ENCODE measurements around the gene P2RY8. TPM values are rescaled to one million over a fixed set of nuclear protein-coding genes. Genes with fewer than 3 reads are reported as not detected.
"Not testable (repeated sequence)": the region's sequence is repeated elsewhere in the genome, so short reads cannot be mapped to it uniquely, and the experiment has no call there.

Gene P2RY8
- polyA plus RNA-seq, 5 donors = 0.56 to 0.64 (median 0.60) TPM

DNA sequence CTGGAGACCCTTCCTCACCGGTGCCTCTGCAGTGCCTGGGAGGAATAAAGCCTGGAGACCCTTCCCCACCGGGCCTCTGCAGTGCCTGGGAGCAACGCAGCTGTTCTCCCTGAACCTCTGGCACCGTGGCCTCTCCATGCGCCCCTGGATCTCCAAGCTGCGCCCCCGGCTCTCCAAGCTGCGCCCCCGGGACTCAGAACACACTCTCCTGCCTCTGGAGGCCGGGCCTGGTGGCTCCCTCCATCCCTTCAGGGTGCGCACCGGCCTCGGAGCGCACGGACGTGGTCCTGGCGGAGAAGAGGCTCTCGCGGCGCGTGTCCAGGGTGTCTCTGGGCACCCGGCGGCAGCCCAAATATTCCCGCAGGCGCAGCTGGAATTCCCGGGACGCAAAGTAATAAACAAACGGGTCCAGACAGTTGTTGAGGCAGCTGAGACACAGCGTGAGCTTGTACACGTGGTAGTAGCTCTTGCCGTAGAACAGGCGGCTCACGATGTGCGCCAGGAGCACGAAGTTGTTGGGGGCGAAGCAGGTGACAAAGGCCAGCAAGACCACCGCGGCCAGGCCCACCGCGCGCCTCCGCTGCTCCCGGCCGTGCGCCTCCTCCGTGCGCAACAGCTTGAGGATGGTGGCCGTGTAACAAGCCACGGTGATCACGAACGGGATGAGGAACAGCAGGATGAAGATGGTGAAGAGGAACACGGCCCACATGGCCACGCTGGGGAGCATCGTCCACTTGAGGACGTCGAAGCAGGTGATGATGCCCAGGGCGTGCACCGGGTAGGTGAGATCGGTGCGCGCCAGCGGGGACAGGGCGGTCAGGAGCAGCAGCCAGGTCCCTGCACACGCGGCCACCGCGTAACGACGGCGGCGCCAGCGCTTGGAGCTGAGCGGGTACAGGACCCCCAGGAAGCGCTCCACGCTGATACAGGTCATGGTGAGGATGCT lies 71.4 kb downstream of the P2RY8 start:
- no peak for DNase-seq

DNA sequence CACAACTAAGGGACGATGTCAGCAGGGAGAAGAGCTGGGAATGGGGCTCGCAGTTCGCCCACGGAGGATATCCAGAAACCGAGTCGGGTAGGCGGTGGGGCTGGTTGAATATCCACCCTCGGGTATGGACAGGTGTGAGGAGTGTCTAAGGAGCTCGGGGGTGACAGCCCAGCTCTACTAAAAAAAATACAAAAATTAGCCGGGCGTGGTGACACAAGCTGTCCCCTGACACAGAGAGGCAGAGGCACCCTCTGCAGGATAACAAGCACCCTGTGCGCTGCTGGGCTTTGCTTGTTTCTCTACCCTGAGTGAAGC lies 72.1 kb downstream of the P2RY8 start:
- no peak for DNase-seq

DNA sequence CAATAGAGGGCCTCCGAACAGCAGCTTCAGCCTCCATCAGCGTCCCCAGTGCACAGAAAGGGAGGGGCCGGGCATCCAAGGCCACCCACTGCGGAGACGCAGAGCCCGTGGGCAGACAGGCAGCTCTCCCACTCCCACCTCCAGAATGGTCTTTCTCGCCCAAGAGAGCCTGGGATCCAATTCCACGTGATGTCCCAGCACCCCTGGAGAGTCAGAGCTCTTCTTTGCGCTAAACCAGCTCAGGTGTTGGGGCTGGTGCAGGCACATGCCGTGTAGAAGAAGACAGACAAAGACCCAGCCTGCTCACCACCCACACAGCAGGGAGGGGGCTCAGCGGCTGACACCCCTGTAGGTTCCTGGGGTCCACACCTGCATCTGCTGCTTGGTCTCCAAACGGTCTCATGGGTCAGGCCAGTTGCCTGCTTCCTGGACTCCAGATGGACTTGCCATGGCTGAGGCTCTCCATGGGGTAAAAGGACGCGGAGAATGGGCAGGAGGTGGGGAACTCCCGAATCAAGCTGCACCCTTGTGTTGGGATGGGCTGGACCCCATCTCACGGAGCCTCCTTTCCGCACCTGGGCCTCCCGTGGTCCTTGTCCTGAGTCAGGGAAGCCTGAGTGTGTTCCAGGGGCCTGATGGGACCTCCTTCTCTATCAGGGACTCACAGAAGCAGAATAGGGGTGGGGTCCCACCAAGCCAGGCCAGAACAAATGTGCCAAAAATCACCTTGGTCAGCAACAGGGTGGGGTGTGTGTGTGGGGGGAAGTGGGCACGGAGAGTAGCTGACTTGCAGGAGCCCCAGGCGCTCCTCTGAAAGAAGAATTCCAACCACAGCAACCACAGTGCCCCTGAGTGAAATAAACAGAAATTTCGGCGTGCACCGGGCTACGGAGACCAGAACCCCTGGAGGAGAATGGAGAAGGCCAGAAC lies 72.7 kb downstream of the P2RY8 start:
- DNase-seq = no peak

DNA sequence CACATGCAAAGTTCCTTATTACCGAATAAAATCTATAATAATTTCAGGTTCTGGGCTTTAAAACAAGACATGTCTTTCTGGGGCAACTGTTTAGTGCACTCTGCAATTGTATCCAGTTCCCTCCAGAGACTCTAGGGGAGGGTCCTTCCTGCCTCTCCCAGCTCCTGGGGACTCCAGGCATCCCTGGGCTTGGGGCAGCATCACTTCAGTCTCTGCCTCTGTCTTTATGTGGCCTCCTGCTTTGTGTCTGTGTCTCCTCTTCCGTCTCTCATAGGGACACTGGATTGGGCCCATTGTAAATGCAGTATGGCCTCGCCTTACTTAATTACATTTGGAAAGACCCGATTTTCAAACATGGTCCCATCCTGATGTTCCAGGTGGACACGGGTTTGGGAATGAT lies 73.4 kb downstream of the P2RY8 start:
- DNase-seq = no peak

DNA sequence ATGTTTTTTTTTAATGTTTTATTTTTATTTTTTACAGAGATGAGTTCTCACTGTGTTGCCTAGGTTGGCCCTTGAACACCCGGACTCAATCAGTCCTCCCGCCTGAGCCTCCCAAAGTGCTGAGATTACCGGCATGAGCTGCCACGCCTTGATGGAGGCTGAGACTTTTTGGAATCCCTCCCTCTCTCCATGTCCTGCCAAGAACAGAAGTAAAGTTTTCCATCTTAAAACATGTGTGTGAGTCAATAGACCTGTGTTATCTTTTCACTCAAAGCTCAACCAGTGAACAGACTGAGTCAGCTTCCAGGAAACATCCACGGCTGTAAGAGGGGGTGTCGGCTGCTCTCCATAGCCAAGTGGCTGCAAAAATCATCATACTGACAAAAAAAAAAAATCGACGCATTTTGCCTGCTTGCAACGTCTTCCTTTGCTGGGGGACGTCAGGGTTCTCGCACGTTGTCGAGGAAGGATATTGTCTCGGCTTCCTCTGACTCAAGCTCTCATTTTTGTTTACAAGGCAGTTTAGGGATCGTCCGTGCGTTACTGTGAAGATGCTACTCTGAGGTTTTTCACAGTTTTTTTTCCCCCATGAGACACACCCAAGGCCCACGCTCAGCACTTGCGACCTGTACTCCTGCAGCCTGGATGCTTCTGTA lies 74.3 kb downstream of the P2RY8 start:
- DNase-seq = no peak

DNA sequence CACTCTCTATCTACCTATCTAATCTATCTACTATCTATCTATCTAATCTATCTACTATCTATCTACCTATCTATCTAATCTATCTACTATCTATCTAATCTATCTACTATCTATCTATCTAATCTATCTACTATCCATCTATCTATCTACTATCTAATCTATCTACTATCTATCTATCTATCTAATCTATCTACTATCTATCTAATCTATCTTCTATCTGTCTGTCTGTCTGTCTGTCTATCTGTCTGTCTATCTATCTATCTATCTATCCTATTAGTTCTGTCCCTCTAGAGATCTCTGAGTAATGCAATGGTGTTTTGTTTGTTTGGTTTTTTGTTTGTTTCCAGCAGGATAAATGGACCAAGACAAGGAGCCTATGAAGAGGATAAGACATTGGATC lies 74.9 kb downstream of the P2RY8 start:
- no peak for DNase-seq

DNA sequence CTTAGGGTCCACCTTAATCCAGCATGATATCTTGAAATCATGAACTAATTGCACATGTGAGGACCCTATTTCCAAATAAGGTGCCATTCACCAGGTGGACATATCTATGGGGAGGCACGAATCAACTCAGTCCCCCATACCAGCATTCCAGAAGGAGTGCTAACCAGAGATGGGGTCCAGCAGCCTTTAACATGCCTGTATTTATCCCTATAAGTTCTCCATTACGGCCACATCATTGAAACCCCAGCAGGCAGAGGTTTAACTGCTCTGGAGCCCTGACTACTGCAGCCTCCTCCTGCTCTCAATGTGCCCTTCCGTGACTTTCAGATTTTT lies 81.1 kb downstream of the P2RY8 start:
- DNase-seq = no peak

DNA sequence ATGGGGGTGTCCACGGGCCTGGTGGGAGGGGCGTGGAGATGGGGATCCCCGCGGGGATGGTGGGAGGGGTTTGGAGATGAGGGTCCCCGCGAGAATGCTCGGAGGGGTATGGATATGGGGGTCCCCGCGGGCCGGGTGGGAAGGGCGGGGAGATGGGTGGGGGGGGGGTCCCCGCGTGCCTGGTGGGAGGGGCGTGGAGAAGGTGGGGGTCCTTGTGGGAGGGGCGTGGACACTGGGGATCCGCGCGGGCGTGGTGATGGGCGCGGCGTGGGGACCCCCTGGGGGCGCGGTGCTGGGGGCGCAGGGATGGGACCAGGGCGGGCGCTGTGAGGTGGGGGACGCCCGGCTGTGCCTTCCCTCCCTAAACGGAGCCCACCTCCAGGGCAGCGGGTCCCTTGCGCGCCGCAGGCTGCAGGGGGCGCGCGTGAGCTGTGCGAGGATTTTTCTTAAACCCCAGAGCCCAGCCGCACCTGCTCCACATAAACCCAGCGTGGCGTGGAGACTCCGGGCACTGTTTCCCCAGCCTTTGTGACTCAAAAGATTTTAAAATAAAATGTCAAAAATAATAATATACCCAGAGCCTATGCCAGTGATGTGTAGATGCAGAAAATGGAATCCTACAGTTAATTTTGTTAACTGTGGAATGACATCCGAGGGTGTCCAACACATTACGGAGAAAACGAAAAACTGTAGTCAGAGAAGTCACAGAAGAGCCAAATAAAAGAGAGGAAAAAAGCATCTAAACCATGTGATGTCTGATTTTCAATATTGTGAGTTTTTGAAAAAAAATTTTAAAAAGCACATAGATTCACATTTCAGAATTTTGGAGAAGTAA lies 82.8 kb downstream of the P2RY8 start:
- DNase-seq = peak; percentile 55 to 64

DNA sequence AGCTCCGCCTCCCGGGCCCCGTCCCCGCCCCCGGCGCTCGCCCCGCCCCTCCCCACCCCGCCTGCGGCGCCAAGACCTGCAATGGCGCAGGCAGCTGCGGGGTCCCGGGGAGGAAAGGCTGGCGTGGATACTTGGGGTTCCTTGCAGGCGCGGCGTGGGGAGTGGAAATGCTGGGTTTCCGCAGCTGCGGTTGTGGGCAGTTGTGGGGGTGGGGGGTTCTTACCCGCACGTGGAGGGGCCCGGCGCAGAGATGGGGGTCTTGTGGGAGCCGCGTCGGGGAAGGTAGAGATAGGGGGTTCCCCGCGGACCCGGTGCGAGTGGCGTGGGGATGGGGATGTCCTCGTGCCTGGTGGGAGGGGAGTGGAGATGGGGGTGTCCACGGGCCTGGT lies 83.6 kb downstream of the P2RY8 start:
- DNase-seq = no peak

DNA sequence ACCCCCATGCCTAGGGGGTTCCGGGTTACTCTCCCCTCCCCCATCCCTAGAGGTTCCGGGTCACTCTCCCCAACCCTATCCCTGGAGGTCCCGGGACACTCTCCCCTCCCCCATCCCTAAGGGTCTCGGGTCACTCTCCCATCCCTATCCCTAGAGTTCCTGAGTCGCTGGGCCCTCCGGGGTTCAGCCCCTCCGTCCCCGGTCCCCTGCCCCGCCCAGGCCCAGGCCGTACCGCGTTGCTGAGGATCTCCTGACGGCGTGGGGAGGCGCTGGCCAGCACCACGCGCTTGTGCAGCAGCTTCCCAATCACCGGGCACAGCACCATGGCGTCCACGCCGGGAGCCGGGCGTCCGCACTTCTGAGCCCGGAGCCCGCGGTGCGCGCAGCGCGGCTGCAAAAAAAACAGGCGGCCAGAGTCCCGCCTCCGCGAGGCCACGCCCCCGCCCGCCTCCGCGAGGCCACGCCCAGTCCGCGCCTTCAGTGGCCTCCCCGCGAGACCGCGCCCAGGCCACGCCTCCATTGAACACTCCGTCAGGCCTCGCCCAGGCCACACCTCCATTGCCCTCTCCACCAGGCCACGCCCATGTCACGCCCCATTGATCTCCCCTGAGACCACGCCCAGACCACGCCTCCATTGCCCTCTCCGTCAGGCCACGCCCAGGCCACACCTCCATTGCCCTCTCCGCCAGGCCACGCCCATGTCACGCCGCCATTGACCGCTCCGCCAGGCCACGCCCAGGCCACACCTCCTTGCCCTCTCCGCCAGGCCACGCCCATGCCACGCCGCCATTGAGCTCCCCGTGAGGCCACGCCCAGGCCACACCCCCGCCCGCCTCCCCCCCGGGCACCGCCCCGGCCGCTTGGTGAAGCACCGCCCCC lies 84.2 kb downstream of the P2RY8 start, which contains the start of gene ASMTL:
TSS of gene ASMTL (minus strand) at position 394 of the 879 bp plus-strand sequence. CDS start at position 325, 69 bp downstream.
- DNase-seq = peak; percentile 99

DNA sequence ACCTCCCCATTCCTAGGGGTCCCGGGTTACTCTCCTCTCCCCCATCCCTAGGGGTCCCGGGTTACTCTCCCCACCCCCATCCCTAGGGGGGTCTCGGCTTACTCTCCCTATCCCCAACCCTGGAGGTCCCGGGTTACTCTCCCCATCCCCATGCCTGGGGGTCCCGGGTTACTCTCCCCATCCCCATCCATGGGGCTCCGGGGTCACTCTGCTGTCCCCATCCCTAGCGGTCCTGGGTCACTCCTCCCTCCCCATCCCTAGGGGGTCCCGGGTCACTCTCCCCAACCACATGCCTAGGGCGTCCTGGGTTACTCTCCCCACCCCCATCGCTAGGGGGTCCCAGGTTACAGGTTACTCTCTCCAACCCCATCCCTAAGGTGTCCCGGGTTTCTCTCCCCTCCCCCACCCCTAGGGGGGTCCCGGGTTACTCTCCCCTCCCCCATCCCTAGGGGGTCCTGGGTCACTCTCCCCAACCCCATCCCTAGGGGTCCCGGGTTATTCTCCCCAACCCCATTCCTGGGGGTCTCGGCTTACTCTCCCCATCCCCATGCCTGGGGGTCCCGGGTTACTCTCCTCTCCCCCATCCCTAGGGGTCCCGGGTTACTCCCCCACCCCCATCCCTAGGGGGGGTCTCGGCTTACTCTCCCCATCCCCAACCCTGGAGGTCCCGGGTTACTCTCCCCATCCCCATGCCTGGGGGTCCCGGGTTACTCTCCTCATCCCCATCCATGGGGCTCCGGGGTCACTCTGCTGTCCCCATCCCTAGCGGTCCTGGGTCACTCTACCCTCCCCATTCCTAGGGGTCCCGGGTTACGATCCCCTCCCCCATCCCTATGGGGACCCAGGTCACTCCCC lies 85.1 kb downstream of the P2RY8 start:
- no peak for DNase-seq

DNA sequence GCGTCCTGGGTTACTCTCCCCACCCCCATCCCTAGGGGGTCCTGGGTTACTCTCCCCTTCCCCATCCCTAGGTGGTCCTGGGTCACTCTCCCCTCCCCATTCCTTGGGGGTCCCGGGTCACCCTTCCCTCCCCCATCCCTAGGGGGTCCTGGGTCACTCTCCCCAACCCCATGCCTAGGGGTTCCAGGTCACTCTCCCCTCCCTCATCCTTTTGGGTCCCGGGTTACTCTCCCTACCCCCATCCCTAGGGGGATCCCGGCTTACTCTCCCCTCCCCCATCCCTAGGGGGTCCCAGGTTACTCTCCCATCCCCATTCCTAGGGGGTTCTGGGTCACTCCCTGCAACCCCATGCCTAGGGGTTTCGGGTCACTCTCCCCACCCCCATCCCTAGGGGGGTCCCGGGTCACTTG lies 85.7 kb downstream of the P2RY8 start:
- DNase-seq = no peak

DNA sequence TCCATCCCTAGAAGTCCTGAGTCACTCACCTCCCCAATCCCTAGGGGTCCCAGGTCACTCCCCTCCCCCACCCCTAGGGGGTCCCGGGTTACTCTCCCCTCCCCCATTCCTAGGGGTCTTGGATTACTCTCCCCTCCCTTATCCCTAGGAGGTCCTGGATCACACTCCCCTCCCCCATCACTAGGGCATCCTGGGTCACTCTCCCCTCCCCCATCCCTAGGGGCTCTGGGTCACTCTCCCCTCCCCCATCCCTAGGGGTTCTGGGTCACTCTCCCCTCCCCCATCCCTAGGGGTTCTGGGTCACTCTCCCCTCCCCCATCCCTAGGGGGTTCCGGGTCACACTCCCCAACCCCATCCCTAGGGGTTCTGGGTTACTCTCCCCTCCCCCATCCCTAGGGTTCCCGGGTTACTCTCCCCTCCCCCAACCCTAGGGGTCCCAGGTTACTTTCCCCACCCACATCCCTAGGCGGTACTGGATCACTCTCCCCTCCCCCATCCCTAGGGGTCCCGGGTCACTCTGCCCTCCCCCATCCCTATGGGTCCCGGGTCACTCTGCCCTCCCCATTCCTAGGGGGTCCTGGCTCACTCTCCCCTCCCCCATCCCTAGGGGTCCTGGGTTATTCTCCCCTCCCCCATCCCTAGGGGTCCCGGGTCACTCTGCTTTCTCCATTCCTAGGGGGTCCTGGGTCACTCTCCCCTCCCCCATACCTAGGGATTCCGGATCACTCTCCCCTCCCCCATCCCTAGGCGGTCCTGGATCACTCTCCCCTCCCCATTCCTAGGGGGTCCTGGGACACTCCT lies 86.4 kb downstream of the P2RY8 start:
- no peak for DNase-seq

DNA sequence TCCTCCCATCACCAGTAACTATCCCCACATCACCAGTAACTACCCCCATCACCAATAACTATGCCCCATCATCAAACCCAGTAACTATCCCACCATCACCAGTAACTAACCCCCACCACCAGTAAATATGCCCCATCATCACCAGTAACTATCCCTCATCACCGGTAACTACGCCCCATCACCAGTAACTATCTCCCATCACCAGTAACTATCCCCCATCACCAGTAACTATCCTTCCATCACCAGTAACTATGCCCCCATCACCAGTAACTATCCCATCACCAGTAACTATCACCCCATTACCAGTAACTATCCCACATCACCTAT lies 87.2 kb downstream of the P2RY8 start:
- DNase-seq = no peak

DNA sequence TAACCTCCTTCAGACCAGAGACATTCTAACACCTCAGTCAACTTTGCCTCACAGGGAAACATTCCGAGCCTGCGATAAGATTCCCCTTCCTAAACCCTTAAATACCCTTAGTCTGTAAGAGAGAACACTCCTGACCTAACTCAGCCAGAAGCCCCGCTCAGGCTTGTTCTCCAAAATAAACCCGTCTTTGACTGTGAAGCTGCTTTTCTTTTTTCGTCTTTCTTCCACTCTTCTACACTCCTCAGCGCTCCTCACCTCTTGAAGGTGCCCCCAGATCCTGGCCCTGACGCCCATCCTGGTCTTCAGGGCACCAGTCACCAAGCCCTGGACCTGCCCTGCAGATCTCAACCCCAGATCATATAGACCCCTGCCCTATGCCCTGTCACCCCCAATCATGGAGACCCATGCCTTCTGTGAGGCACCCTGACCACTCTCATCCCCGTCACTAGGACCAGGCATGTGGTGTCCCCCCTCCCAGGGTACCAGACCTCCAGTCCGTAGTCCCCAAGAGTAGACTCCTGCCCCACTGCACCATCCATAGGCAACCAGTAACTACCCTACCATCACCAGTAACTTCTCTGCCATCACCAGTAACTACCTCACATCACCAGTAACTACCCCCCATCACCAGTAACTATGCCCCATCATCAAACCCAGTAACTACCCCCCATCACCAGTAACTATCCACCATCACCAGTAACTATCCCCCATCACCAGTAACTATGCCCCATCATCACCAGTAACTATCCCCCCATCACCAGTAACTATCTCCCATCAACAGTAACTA lies 87.8 kb downstream of the P2RY8 start:
- DNase-seq = no peak

DNA sequence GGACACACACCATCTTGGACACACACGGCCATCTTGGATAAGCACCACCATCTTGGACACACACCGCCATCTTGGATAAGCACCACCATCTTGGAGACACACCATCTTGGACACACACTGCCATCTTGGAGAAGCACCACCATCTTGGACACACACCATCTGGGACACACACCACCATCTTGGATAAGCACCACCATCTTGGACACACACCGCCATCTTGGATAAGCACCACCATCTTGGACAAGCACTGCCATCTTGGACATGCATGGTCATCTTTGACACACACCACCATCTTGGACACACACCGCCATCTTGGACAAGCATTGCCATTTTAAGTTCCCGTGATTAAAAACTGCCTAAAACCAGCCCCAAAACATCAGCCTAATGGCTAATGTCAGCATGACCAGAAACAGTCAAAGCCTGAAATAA lies 88.4 kb downstream of the P2RY8 start:
- not testable (repeated sequence) for DNase-seq

DNA sequence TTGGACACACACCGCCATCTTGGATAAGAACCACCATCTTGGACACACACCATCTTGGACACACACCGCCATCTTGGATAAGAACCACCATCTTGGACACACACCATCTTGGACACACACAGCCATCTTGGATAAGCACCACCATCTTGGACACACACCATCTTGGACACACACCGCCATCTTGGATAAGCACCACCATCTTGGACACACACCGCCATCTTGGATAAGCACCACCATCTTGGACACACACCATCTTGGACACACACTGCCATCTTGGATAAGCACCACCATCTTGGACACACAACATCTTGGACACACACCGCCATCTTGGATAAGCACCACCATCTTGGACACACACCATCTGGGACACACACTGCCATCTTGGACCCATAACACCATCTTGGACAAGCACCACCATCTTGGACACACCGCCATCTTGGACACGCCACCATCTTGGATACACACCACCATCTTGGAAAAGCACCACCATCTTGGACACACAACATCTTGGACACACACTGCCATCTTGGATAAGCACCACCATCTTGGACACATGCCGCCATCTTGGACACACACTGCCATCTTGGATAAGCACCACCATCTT lies 88.9 kb downstream of the P2RY8 start:
- DNase-seq = not testable (repeated sequence)
